Pulmonary artery endothelial cell (primary cell): ENCODE measurements around the gene CCR6. TPM values are rescaled to one million over a fixed set of nuclear protein-coding genes. Genes with fewer than 3 reads are reported as not detected.

Source experiments
- DNase-seq: peaks from one replicate; pipeline ENCODE4 v3.0.0-alpha.2; 2011; ENCODE audit warnings: low read depth, low spot score
- total RNA-seq: library from RNA; depleted of rRNA; stranded (reverse); fragments of >200 nt; gene quantifications from 2 replicates; pipeline ENCODE4 v1.2.3, GENCODE V29; 2014

The CCR6 gene
- total RNA-seq, 1 donor from 2014 or later: not detected

DNA sequence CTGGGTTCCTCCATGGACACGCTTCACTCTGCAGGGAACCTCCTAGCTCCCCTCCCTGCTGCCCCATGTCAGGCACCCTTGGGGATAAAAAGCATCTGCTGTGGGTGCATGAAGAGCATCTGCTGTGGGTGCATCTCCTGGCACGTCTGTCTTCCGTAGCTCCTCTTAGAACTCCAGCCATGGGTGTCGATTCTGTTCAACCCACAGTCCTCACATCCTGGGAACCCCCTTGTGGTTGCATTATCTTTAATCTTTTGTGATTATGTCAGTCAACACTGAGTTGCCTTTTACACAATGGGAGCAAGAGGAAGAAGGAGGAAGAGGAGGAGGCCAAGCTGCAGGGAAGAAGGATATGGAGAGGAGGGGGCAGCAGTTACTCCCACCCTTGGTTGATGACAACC, 24.1 kb upstream of the CCR6 start:
- no peak for DNase-seq

- DNase-seq: no peak
Measured at GRCh38 chr6:167099707-167100106, 23.2 kb upstream of the CCR6 start.

GRCh38 chr6:167100241-167100674, 22.6 kb upstream of the CCR6 start:
- DNase-seq: no peak

DNA sequence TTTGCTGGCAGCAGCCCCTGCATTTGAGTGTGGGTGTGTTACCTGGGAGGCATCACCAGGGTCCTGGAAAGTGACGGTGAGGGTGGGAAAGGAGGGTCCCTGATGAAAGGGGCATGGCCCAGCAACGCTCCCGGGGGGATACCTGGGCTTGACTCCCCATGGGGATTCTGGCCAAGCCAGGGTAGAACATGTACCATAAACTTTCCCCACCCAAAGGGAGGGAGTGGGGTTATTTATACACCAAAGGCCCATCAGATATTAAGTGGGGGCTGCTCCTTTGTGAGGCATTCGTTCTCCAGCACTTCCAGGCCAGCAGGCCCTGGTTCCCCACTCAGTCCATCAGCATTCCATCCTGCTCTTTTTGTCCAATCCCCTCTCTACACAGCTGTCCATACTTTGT, 20.6 kb upstream of the CCR6 start:
- no peak for DNase-seq

DNA sequence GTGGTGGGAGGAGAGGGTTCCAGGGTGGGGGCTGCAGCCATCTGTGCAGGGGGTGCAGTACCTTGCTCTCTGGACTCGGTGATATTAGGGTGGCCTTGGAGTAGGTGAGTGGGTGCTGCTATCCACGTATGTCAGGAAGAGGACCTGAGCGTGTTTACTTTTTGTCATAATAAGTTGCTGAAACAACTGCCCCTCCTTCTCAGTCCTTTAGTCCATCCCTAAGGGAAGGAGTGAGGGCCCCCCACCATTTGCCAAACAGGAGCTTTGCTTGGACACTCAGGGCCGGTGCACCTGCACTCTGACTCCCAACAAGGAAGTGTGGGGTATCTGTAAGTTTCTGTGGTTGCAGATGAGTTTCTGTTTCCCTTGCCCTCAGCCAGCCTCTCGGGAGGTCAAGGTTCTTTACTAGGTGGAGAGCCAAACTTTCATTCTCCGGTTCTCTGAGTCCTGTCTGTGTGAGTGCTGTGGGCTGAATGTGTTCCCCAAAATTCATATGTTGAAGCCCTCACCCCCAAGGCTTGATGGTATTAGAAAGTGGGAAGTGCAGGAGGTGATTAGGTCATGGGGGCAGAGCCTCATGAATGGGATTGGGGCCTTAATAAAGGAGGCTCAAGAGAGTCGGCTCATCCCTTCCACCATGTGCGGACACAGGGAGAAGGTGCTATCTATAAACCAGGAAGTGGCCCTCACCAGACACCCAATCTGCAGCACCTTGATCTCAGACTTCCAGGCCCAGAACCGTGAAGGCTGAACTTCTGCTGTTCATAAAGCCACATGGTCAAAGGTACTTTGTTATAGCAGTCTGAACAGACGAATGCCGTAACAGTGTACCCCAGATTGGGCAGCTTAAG, 19.6 kb upstream of the CCR6 start:
- no peak for DNase-seq

- DNase-seq: no peak
Measured at GRCh38 chr6:167104388-167104787, 18.5 kb upstream of the CCR6 start.

DNA sequence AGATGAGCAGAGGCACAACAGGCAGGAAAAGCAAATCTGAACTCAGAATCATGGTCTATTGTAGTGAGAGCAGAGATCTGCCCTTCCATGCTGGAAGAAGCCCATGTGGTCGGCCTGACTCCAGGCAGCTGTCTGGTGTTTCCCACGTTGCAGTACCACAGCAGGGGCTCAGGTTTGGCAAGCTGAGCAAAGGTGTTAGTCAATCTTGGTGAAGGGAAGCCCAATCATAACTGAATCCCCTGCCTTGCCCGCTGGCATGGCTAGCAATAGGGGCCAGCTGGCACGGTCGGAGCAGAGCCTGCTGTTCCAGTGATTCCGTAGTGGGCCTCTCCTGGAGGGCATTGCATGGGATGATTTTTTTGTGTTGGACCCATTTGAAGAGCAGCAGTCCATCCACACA, 17.8 kb upstream of the CCR6 start:
- DNase-seq: no peak

DNA sequence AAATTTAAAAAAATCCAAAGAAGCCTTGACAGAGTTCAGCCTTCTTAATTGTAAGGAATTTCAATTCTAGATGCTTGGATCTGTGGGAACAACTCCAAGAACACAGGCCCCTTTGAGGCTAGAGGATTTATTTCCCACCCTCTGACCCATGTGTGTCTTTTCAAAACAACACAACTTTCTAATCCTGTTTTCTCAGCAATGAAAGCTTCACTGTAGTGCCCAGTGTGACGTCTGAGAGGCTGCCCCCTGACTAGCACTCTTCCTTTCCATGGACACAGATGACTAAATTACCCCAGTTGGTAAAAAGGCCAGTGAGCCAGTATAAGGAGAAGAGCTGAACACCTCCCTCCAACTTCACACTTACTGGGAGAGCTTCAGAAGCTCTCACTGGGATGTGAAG, 16.5 kb upstream of the CCR6 start:
- no peak for DNase-seq

DNA sequence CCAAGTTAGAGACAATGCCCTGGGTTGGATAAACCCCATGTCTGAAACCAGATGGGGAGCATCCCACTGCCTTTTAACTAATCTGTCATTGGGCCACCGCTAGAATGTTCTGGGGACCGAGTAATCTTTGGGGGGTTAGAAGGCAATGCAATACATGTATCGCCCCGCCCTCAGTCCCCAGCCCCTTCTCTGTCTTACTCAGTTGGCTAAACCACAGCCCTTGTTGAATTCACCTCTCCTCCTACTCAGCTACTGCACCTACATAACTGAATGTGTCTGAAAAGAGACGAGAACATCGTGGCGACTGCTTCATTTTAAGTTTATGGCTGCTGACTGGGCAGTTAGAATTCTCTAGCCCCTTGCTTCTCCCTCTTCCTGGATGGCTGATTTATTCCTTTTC, 15.1 kb upstream of the CCR6 start:
- no peak for DNase-seq

- no peak for DNase-seq
Measured at GRCh38 chr6:167108278-167108677, 14.6 kb upstream of the CCR6 start.

GRCh38 chr6:167109651-167110050, 13.2 kb upstream of the CCR6 start:
- DNase-seq: no peak

GRCh38 chr6:167111597-167111996, 11.3 kb upstream of the CCR6 start:
- no peak for DNase-seq

DNA sequence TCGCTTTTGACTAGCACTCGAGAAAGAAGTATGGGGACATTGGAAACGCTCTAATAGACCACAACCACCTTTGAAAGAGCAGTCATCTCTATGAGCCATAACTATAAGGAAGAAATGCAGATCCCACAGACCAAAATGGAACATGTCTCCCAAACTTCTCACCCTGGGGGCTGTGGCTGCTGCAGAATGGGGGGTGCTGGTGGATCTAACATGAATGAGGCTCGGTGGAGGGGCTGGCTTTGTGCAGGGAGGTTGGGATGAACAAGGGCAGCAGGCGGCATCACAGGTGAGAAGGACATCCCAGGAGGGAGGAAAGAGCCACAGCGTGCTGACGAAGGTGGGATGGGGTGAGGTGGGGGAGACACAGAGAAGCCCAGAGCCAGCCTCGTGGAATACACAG, 10.5 kb upstream of the CCR6 start:
- DNase-seq: no peak

- DNase-seq: no peak
Measured at GRCh38 chr6:167113047-167113754, 9.7 kb upstream of the CCR6 start.

GRCh38 chr6:167113935-167114910, 8.7 kb upstream of the CCR6 start:
- DNase-seq: no peak

DNA sequence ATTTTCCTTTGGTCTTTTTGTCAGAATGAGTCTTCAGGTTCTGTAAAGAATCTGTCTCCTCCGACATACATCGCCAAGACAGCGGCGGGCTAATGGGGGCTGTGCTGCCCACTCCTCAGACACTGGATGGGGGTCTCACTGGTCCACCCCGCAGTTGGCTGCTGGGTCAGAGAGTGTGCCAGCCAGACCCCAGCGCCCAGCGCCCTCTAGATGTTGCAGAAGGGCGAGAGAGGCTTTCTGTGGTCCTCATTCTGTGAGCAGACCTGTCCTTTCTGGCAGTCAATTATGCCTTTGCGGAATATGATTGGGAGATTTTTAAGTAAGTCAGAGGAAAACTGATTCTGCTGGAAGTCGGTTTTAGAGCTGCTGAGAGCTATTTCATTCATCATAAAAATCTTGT, 7.8 kb upstream of the CCR6 start:
- no peak for DNase-seq

- no peak for DNase-seq
Measured at GRCh38 chr6:167116109-167116837, 6.6 kb upstream of the CCR6 start.

- DNase-seq: no peak
Measured at GRCh38 chr6:167116838-167117228, 6.1 kb upstream of the CCR6 start.

- no peak for DNase-seq
Measured at GRCh38 chr6:167118006-167118405, 4.9 kb upstream of the CCR6 start.

DNA sequence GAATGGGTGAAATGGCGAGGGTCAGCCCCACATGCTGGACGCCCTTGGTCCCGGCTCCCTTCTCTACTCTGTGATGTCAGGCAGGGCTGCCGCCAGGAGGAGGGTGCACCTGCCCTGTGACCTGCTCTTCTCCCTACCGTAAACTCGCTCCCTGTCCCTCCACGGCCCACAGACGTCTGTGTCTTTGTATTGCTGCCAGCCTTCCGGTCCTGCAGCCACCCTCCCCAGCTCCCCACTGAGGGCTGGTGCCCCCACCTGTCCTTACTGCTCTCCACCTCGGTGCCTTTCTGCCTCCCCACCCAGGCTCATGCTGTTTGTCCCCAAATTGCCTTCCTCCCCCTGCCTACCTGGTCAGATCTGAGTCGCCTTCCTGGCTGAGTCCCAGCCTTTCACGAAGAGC, 4.1 kb upstream of the CCR6 start:
- no peak for DNase-seq
